Transverse colon (tissue), 4 donors: ENCODE data around the gene BID.

Experiments
- POLR2A ChIP-seq: fragments of 450-650 bp; IDR thresholded peaks from one replicate; pipeline ENCODE4 v1.6.1; 2016; ENCODE audit warnings: antibody characterized with exemption, mild to moderate bottlenecking, moderate library complexity
- POLR2AphosphoS5 ChIP-seq, 3 donors: sonication (generic); formaldehyde crosslinking; IDR thresholded peaks; one replicate each; pipeline ENCODE4 v1.6.1; 2016; ENCODE audit warnings: antibody characterized with exemption in 3 of 3
- TF ChIP-seq, protein P1 (sequence below), 5 experiments: fragments of 200-600 bp in 3 of 5; fragments of 450-650 bp in 2 of 5; sonication (generic) in 3 of 5; IDR thresholded peaks; 1 replicate in 2 of 5; 2 replicates in 3 of 5; pipeline ENCODE4 v1.5.1; 2016 to 2017; ENCODE audit warnings: antibody characterized with exemption in 5 of 5, inconsistent platforms in 3 of 5, mild to moderate bottlenecking in 2 of 5, moderate library complexity in 1 of 5

DNA sequence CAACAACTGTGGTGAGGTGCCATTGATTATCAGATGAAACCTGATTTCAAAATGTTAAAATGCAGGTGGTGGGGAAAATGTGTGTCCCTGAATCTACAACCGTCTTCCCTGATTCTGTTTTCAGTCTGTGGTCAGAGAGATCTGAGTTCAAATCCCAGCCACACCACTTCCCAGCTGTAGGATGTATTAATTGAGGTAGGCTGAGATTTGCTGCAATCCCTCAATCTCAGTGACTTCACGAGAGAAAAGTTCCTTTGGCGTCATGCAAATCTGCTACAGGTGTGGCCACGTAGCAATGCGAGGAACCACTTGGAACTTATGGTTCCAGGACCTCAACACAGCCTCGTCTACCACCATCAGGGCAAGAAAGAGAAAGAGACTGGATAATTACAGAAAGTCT, 79.5 kb downstream of the BID start:
- no peak for TF ChIP-seq POLR2AphosphoS5 (IDR thresholded peaks at IDR 0.05)
- TF ChIP-seq, protein P1, sequence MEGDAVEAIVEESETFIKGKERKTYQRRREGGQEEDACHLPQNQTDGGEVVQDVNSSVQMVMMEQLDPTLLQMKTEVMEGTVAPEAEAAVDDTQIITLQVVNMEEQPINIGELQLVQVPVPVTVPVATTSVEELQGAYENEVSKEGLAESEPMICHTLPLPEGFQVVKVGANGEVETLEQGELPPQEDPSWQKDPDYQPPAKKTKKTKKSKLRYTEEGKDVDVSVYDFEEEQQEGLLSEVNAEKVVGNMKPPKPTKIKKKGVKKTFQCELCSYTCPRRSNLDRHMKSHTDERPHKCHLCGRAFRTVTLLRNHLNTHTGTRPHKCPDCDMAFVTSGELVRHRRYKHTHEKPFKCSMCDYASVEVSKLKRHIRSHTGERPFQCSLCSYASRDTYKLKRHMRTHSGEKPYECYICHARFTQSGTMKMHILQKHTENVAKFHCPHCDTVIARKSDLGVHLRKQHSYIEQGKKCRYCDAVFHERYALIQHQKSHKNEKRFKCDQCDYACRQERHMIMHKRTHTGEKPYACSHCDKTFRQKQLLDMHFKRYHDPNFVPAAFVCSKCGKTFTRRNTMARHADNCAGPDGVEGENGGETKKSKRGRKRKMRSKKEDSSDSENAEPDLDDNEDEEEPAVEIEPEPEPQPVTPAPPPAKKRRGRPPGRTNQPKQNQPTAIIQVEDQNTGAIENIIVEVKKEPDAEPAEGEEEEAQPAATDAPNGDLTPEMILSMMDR (IDR thresholded peaks at IDR 0.05), result no peak
- TF ChIP-seq POLR2A, result no peak
